Activated B cell treated with CpG ODN at 0.5 μM for 24 hours (primary cell): ENCODE measurements around the gene ICOSLG. TPM values are rescaled to one million over a fixed set of nuclear protein-coding genes. Genes with fewer than 3 reads are reported as not detected.
"Not testable (repeated sequence)": the region's sequence is repeated elsewhere in the genome, so short reads cannot be mapped to it uniquely, and the experiment has no call there.

ENCODE experiments used
- ATAC-seq: fragments of 200-7000 bp; cut with Tn5 transposase; one replicate; pipeline ENCODE4 v1.10.0; 2021; ENCODE audit warnings: low read depth, mild to moderate bottlenecking, moderate library complexity
- CTCF ChIA-PET: fragments of 350-600 bp; sonication (Branson Sonifier 250); formaldehyde crosslinking; loops from one replicate; lab custom pipeline; 2021; ENCODE audit warnings: antibody characterized with exemption; lab: Charles Lee
- POLR2A ChIA-PET: fragments of 350-600 bp; sonication (Branson Sonifier 250); formaldehyde crosslinking; loops from one replicate; lab custom pipeline; 2021; ENCODE audit warnings: antibody characterized with exemption; lab: Charles Lee
- DNase-seq: peaks from one replicate; pipeline ENCODE4 v3.0.0; 2022
- H3K27ac Mint-ChIP-seq: one replicate; pipeline ENCODE4 v1.8.0; 2020; ENCODE audit warnings: mixed read lengths
- H3K27me3 Mint-ChIP-seq: one replicate; pipeline ENCODE4 v1.8.0; 2021; ENCODE audit warnings: mixed read lengths
- H3K36me3 Mint-ChIP-seq: one replicate; pipeline ENCODE4 v1.8.0; 2021; ENCODE audit warnings: low read depth, mixed read lengths
- H3K4me1 Mint-ChIP-seq: one replicate; pipeline ENCODE4 v1.8.0; 2021; ENCODE audit warnings: mixed read lengths
- H3K4me3 Mint-ChIP-seq: one replicate; pipeline ENCODE4 v1.8.0; 2020; ENCODE audit warnings: mild to moderate bottlenecking, mixed read lengths
- H3K9me3 Mint-ChIP-seq: one replicate; pipeline ENCODE4 v1.8.0; 2020; ENCODE audit warnings: mixed read lengths
- CTCF ChIP-seq: fragments of 200-600 bp; IDR thresholded peaks from one replicate; pipeline ENCODE4 v1.8.0; 2022; ENCODE audit warnings: antibody characterized with exemption, mild to moderate bottlenecking
- intact Hi-C: fragments of 100-400 bp; cut with micrococcal nuclease; formaldehyde crosslinking; loops from one replicate; pipeline ENCODE4 v1.15.1; 2024
- total RNA-seq: library from RNA; stranded (reverse); gene quantifications from 2 replicates; pipeline ENCODE4 v1.2.3, GENCODE V29; 2022

Gene ICOSLG
- total RNA-seq, 1 donor from 2014 or later, result 40.9 TPM

GRCh38 chr21:44285138-44285992, 44.6 kb upstream of the ICOSLG start, which contains the start of gene AIRE:
AIRE (plus strand) TSS chr21:44285876; CDS start chr21:44286007, 131 bp downstream.
- Mint-ChIP-seq H3K27me3 (peaks cover 2% of the 10 kb centered on the region), H3K4me3 (no peak within 1 kb of the TSS), H3K27ac (no peak within 1 kb of the TSS), H3K4me1 (peaks cover 12% of the 10 kb centered on the region), H3K36me3 (no peaks in the 10 kb centered on the region), H3K9me3 (no peaks in the 10 kb centered on the region)
- TF ChIP-seq CTCF, result no peak
- POLR2A ChIA-PET, result no interaction called here
- DNase-seq, result no peak
- intact Hi-C loops, result no loop called here
- ATAC-seq, result no peak
- CTCF ChIA-PET, result no interaction called here

- CTCF ChIA-PET, result no interaction called here
- POLR2A ChIA-PET, result no interaction called here
- H3K27me3 Mint-ChIP-seq, result peaks cover 6% of the 10 kb centered on the region
- no peaks in the 10 kb centered on the region for H3K9me3 Mint-ChIP-seq
- ATAC-seq (no peak), DNase-seq (no peak)
- no peak overlapping the region for H3K27ac Mint-ChIP-seq
- intact Hi-C loops, result no loop called here
- no peak overlapping the region for H3K4me3 Mint-ChIP-seq
- no peak for TF ChIP-seq CTCF
- no peaks in the 10 kb centered on the region for H3K36me3 Mint-ChIP-seq
- H3K4me1 Mint-ChIP-seq, result peaks cover 14% of the 10 kb centered on the region
These were observed 43.2 kb upstream of the ICOSLG start for GRCh38 chr21:44283948-44284347.

GRCh38 chr21:44283211-44283785, 42.6 kb upstream of the ICOSLG start:
- DNase-seq, CTCF ChIA-PET, H3K36me3 Mint-ChIP-seq, intact Hi-C loops, H3K27me3 Mint-ChIP-seq, H3K9me3 Mint-ChIP-seq, ATAC-seq, H3K27ac Mint-ChIP-seq, POLR2A ChIA-PET, H3K4me3 Mint-ChIP-seq: not testable (repeated sequence)
- peaks cover 14% of the 10 kb centered on the region for H3K4me1 Mint-ChIP-seq

- no peak for DNase-seq
- peaks cover 11% of the 10 kb centered on the region for H3K4me1 Mint-ChIP-seq
- H3K27ac Mint-ChIP-seq, result no peak overlapping the region
- H3K9me3 Mint-ChIP-seq, result no peaks in the 10 kb centered on the region
- ATAC-seq, result no peak
- intact Hi-C loops, result no loop called here
- CTCF ChIA-PET, result no interaction called here
- POLR2A ChIA-PET, result no interaction called here
- TF ChIP-seq CTCF, result no peak
- no peak overlapping the region for H3K4me3 Mint-ChIP-seq
- H3K36me3 Mint-ChIP-seq, result no peaks in the 10 kb centered on the region
- peaks cover 3% of the 10 kb centered on the region for H3K27me3 Mint-ChIP-seq
These were observed 41.6 kb upstream of the ICOSLG start for GRCh38 chr21:44282370-44282769.

- no peaks in the 10 kb centered on the region for H3K36me3 Mint-ChIP-seq
- no peak for TF ChIP-seq CTCF
- H3K27ac Mint-ChIP-seq, result no peak overlapping the region
- CTCF ChIA-PET, result no interaction called here
- no peak overlapping the region for H3K4me3 Mint-ChIP-seq
- H3K27me3 Mint-ChIP-seq, result peaks cover 3% of the 10 kb centered on the region
- ATAC-seq (no peak), DNase-seq (no peak)
- intact Hi-C loops, result no loop called here
- H3K9me3 Mint-ChIP-seq, result no peaks in the 10 kb centered on the region
- POLR2A ChIA-PET, result no interaction called here
- peaks cover 11% of the 10 kb centered on the region for H3K4me1 Mint-ChIP-seq
These were observed 41.1 kb upstream of the ICOSLG start for GRCh38 chr21:44281801-44282200.
